Activated CD4-positive, alpha-beta T cell treated with anti-CD3 and anti-CD28 coated beads, Interleukin-2, amount 50 U/mL, for 4 hours (primary cell): ENCODE measurements around the gene LRMDA.

Source experiments
- DNase-seq, 2 experiments: peaks; one replicate each; pipeline ENCODE4 v3.0.0-alpha.2; 2020

The LRMDA gene

GRCh38 chr10:76111986-76112825 is 680.8 kb downstream of the LRMDA start:
- DNase-seq: no peak

GRCh38 chr10:76112826-76113150 is 681.4 kb downstream of the LRMDA start:
- no peak for DNase-seq

- no peak for DNase-seq
Measured at GRCh38 chr10:76113952-76114351, 682.5 kb downstream of the LRMDA start.

- DNase-seq: no peak
Measured at GRCh38 chr10:76114581-76115001, 683.2 kb downstream of the LRMDA start.

- DNase-seq: no peak
Measured at GRCh38 chr10:76115131-76115470, 683.7 kb downstream of the LRMDA start.

- no peak for DNase-seq
Measured at GRCh38 chr10:76115471-76116155, 684.2 kb downstream of the LRMDA start.

- DNase-seq: no peak
Measured at GRCh38 chr10:76116523-76116922, 685.1 kb downstream of the LRMDA start.

GRCh38 chr10:76117949-76118348 is 686.5 kb downstream of the LRMDA start:
- no peak for DNase-seq

GRCh38 chr10:76119036-76119435 is 687.6 kb downstream of the LRMDA start:
- DNase-seq: no peak

- DNase-seq: no peak
Measured at GRCh38 chr10:76119515-76119914, 688.1 kb downstream of the LRMDA start.

GRCh38 chr10:76122056-76122455 is 690.6 kb downstream of the LRMDA start:
- no peak for DNase-seq

- no peak for DNase-seq
Measured at GRCh38 chr10:76124280-76124679, 692.9 kb downstream of the LRMDA start.

- DNase-seq: no peak
Measured at GRCh38 chr10:76125900-76126299, 694.5 kb downstream of the LRMDA start.

GRCh38 chr10:76126607-76127527 is 695.4 kb downstream of the LRMDA start:
- no peak for DNase-seq

- no peak for DNase-seq
Measured at GRCh38 chr10:76127984-76128589, 696.7 kb downstream of the LRMDA start.

- no peak for DNase-seq
Measured at GRCh38 chr10:76129213-76129612, 697.8 kb downstream of the LRMDA start.

- no peak for DNase-seq
Measured at GRCh38 chr10:76130892-76131291, 699.5 kb downstream of the LRMDA start.

GRCh38 chr10:76133597-76134255 is 702.3 kb downstream of the LRMDA start:
- DNase-seq: no peak

- DNase-seq: no peak
Measured at GRCh38 chr10:76136961-76137360, 705.5 kb downstream of the LRMDA start.

GRCh38 chr10:76138286-76138685 is 706.9 kb downstream of the LRMDA start:
- no peak for DNase-seq

- no peak for DNase-seq
Measured at GRCh38 chr10:76138906-76139305, 707.5 kb downstream of the LRMDA start.

GRCh38 chr10:76139431-76139830 is 708.0 kb downstream of the LRMDA start:
- DNase-seq: no peak

GRCh38 chr10:76141376-76141775 is 710.0 kb downstream of the LRMDA start:
- DNase-seq: no peak
